NCI-H1417 (cell line): ENCODE results near the gene CFAP97D1.

Experiments used
- DNase-seq, 3 experiments: peaks; one replicate each; lab custom pipeline; 2025; lab: John Stamatoyannopoulos, UW

The CFAP97D1 gene

DNA sequence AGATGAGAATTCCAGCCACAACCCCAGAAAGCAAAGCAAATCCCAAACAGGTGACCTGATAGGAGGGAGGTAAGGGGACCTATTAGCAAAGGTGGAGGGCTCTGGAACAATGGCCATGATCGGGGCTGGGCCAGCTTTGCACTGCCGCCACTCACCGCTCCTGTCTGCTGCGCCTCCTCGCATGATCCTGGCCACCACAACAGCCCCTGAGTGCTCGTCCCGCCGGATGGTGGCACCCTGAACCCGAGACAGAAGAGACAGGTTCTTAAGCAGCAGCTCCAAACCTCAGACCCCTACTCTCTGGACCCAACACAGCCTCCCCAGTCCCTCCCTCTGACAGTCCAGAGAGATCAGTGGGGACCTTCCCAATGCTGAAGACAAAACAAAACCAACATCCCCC, 47.4 kb downstream of the CFAP97D1 start:
- no peak for DNase-seq

DNA sequence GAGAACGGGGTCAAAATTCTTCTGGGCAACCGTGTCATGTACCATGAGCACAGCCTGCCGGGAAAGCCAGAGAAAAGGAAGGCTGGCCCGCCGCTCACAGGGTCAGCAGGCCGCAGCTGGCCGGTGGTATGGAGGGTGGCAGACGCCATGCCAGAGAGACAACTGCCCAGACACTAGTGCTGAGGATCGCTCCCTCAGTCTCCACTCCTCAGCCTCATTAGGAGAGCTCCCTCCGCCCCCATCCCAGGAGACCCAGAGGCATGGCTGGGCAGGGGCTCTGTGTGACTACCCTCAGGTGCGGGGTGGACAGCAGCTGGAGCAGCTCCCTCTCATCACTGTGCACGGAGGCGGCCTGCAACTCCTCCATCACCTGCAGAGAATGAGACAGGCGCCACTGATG, 49.5 kb downstream of the CFAP97D1 start:
- no peak for DNase-seq

- DNase-seq = no peak
Observed at GRCh38 chr17:43830510-43831140, 50.4 kb downstream of the CFAP97D1 start.

DNA sequence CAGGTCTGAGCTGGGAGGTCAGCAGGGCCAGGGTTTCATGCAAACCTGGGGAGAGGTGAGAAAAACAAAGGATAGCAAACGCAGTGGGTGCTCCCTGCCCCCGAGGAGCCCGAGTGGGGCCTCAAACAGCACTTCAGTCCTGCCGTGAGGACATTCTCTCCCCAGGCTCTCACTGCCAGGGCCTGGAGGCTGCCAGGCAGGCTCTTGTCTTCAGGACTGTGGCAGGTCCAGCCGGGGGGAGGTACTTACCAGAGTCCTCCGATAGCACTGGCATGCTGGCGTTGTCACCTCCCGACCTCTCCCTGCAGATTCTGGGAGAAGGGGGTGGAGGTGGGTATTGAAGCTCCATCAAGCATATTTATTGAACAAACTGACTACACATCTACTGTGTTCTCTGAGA, 51.4 kb downstream of the CFAP97D1 start:
- no peak for DNase-seq

- DNase-seq = peak in 1 of 3 experiments; percentile 75
Observed at GRCh38 chr17:43832168-43832975, 52.1 kb downstream of the CFAP97D1 start.

DNA sequence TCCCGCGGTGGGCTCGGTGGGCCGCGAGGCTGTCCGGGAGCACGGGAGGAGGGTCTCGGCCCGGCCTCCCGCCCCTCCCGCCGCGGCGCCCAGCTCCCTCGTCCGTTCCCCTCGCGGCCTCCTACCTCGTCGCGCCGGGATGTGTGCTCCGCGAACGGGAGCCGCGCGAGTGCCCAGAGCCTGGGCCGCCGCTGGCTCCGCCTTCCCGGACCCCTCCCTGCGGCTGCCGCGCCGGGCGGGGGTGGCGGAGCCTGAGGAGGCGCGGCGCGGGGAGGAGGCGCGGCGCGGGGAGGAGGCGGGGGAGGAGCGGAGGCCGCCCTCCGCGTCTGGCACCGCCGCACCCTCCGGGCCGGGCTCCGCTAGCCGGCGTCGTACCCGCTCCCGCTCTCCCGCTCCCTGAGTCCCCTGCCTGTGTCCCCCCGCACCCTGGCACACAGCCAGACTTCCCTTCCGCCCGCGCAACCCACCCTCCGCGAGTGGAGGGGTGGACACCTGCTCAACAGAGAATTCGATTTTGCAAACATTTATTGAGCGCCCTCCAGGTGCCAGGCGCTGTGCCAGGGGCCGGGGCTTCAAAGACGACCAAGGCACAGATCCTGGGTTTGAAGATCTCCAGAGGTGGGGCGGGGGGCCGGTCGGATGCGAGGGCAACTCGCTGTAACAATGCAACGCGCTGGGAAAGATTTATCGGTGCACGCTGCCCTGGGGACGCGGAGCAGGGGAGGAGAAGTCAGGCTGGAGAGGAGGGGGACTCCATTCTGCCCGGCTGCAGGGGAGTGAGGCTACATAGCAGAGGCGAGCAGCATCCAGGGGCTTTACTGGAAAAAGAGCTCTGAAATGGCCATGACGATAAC, 53.0 kb downstream of the CFAP97D1 start, which contains the start of gene MPP3:
MPP3 (minus strand) TSS at position 171 of the 854 bp plus-strand sequence. CDS start 1,240 bp downstream, outside the sequence.
- DNase-seq = peak; percentile 73 to 84 (median 80)

GRCh38 chr17:43834106-43834505, 53.9 kb downstream of the CFAP97D1 start:
- peak in 1 of 3 experiments; percentile 32 for DNase-seq
